DMS114 treated with DMSO at 0.1 percent for 48 hours (cell line): Measurements from ENCODE around the gene MCHR2.
A peak's percentile ranks its signal among the peaks of the same experiment; 100 is the strongest.

ENCODE experiments used
- DNase-seq: peaks from one replicate; lab custom pipeline; 2025; ENCODE audit not compliant: unreplicated experiment; lab: John Stamatoyannopoulos, UW

The MCHR2 gene

DNA sequence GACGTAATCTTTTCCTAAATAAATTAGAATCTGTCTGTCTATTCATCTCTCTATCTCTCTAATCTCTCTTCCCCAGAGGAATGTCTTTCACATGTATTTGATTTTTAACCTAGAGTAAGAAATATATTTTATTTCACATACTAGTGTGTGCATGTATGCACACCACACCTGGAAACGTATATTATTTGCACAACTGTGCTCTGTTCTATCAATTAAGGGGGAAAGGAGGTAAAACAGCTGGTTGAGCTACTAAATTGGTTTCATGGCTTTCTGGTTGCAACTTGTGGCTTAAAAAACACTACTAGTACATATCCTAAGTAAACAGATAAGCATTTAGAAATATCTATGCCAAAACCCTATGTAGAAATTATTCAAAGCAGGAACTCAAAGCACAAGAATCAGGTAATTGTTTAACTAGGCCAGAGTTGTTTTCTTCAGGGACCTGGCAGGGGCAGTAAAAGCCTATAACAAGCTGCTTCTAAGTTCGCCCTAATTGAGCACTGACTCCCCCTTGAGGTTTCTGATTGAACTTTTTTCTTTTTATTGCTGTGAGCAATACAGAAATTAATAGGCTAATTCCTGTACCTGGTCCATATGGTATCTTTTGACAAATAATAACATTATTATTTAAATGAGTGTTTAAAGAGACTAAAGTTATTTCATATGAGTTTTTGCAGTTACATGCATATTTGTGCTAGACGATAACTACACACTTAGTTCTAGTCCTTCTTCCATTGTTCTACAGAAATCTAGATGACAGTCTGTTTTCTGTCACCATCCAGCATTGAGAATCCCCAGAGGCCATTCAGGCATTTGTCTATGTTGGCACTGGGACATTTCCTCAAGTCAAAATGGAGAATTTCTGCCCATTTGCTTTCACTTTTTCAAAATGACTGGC, 88.6 kb downstream of the MCHR2 start:
- DNase-seq = peak; percentile 57

DNA sequence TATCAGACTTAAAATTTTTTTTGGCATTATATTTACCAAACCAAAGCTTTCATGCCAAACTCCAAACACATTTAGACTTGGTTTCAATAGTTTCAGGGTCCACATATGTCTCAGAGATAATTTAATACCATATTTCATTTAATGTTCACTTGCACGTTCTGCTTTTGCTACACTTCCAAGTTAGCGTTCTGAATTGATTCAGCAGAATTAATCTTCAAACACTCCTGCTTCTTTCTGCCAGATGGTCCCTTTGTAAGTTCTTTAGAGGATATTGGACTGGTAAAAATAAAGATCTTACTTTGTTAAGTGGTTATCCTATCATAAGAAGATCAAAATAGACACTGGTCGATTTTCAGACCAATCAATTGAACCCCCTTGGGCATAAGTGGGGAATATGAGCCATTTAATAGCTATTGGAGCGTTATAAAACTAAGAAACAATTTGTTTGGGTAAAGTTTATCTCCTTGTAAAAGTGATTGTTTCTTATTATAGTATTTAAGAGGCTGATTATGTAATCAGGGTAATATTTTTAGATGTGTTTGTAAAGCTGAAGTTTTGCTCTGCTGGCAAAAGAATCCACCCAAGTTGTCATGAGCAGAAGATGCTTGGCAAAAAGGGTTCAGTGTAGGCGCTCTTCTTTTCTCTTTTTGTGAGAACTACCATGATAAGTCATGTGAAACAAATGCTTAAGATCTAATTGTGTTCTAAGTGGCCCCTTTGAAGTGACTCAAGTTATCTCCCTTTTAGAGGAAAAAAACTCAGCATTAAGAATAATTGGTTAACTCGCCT, 92.2 kb downstream of the MCHR2 start:
- no peak for DNase-seq

DNA sequence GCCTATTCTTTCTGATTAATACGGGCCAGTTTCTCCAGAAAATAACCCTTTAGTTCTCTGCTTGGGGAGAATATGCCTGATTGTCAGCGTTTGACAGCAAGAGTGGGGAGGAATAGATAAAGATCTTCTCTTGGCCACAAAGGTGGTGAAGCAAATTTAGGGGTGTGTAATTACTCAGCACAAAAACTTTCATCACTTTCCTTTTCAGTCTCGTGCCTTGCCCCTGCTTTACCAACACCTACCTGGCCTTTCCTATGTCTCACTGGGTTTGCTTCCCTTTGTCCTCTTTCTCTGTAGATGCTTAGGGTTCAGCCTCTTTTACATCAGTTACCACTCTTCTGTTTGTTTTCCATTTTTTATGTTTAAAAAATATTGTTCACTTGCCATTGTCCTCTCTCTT, 99.2 kb downstream of the MCHR2 start:
- DNase-seq = no peak

DNA sequence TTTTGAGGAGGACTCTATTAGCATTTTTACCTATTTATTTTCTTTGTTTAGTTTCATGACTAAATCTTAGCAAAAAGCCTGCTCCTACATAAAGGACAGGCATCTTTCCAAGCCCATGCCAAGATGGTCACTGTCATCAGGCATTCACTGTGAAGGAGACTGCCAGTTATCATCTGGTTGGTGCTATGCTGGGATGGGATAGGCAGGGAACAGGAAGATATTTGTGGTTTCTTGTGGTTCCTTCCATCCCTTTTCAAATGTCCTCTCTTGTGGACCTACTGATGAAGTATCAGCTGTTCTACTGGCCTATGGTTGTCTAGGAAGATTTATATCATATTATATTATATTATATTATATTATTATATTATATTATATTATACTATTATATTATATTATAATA, 107.0 kb downstream of the MCHR2 start:
- no peak for DNase-seq

DNA sequence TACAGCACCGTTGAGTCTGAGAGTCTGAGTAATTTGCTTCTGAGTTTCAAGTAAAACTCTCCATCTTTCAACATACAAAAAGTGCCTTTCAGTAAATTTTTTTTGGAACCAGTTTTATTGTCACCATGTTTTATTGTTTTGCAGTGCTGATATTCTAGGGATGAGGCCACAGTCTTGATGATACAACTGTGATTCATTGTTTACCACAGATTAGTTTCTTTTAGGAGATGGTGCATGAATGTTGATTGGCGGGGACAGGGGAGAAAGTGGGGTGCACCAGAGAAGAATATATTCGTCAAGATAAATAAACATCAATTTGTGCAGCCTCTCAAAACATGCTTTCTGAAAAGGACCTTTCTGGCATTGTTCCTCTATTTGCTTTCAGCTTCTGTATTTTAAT, 109.0 kb downstream of the MCHR2 start:
- DNase-seq = no peak

DNA sequence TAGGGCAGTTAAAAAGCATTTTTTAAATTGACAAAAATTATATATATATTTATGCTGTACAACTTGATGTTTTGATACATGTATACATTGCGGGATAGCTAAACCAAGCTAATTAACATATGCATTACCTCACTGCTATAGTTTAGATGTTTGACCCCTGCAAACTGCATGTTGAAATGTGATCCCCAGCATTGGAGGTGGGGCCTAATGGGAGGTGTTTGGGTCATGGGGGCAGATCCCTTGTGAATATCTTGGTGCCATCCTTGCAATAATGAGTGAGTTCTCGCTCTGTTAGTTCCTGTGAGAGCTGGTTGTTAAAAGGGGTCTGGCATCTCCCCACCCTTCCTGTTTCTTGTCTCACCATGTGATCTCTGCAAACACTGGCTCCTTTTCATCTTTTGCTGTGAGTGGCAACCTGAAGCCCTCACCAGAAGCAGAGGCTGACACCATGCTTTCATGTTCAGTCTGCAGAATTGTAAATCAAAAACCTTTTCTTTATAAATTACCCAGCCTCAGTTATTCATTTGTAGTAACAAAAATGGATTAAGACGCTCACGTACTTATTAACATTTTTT, 111.8 kb downstream of the MCHR2 start:
- DNase-seq = no peak

DNA sequence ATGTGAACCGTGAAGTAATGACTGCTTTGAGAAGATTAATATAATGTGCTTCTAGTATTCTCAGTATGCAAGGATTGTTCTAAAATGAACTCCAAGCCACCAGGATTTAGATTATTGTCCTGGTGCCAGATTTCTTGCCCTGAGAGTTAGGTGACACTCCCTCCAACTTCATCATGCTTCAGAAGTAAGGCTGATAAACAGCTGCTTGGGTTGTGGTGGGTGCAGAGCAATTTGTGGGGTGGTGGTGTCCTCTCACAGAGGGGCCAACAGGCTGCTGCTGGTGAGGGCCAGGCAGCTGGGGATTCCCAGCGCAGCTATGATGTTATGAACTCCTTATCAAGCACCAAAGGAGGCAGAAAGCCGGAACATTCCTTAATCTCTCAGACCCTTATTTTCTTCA, 114.6 kb downstream of the MCHR2 start:
- DNase-seq = no peak

DNA sequence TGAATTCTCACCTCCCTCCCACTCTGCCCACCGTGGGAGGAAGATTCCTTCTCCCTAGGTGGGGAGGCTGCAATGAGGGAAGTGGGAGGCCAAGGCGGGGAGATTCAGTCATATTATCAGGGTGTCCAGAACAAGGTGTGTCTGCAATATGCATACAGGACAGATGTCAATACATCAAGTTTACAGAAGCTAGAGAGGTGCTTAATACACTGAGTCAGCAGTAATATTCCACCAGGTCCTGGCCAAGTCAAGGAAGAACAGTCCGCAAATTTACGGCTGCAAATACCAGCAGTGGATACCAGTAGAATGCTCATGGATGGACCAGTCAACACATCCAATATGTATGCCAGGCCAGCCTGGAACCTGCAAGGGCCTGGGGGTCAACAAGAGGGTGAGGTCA, 119.0 kb downstream of the MCHR2 start:
- DNase-seq = no peak

DNA sequence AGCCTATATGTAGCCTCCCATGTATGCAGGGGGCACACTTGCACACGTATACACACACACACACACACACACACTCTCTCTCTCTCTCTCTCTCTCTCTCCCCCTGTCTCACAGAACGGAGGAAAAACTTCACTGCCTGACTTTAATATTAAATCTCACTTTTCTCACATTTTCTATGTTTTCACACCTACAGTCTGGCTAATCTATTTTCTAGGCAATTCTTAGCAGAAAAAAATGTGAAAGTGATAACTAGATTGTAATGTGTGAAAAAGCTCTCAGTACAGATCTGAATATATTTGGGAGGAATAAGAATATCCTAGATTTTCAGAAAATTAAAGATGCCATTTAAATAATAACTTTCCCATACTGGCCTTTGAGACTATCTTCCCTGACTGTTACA, 120.9 kb downstream of the MCHR2 start:
- DNase-seq = no peak

DNA sequence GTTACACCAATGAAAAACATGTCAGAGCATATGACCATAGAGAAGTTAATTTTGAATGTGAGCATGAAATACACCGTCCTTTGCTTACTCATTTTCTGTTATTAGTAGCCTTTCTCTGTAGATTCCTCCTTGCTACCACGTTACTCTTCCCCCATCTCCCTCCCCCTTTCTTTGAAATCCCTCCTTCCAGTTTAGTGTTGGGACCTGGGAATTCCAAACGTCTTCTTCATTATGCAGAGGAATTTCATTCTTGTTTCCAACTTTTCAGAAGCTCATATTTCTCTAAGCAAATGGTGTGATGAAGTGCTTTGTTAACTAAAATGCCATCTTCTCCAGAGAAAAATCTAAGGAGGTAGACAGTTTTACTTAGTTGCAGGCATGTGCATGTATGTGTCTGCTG, 122.4 kb downstream of the MCHR2 start:
- DNase-seq = no peak
